Activated T-cell treated with anti-CD3 and anti-CD28 coated beads for 1 hour (primary cell): ENCODE measurements around the gene PDE7B.

Source experiments
- DNase-seq: peaks from one replicate; pipeline ENCODE4 v3.0.0-alpha.2; 2020; ENCODE audit warnings: low read depth

PDE7B gene

GRCh38 chr6:136031982-136032381 lies 180.5 kb downstream of the PDE7B start:
- DNase-seq, result no peak

GRCh38 chr6:136033416-136033815 lies 181.9 kb downstream of the PDE7B start:
- DNase-seq, result no peak

- DNase-seq, result no peak
Observed at GRCh38 chr6:136034422-136034821, 182.9 kb downstream of the PDE7B start.

- no peak for DNase-seq
Observed at GRCh38 chr6:136035378-136036070, 184.0 kb downstream of the PDE7B start.

- no peak for DNase-seq
Observed at GRCh38 chr6:136036071-136036380, 184.5 kb downstream of the PDE7B start.

GRCh38 chr6:136036601-136037000 lies 185.1 kb downstream of the PDE7B start:
- DNase-seq, result no peak

GRCh38 chr6:136037242-136037875 lies 185.9 kb downstream of the PDE7B start:
- no peak for DNase-seq

GRCh38 chr6:136037876-136038460 lies 186.5 kb downstream of the PDE7B start:
- DNase-seq, result no peak

GRCh38 chr6:136038531-136038930 lies 187.0 kb downstream of the PDE7B start:
- DNase-seq, result no peak

GRCh38 chr6:136039185-136039584 lies 187.7 kb downstream of the PDE7B start:
- no peak for DNase-seq

- DNase-seq, result no peak
Observed at GRCh38 chr6:136050475-136050874, 199.0 kb downstream of the PDE7B start.

GRCh38 chr6:136051140-136051775 lies 199.8 kb downstream of the PDE7B start:
- no peak for DNase-seq

- DNase-seq, result no peak
Observed at GRCh38 chr6:136052031-136052430, 200.5 kb downstream of the PDE7B start.

- no peak for DNase-seq
Observed at GRCh38 chr6:136058852-136059251, 207.4 kb downstream of the PDE7B start.

- DNase-seq, result no peak
Observed at GRCh38 chr6:136059308-136059707, 207.8 kb downstream of the PDE7B start.

- no peak for DNase-seq
Observed at GRCh38 chr6:136060052-136060451, 208.6 kb downstream of the PDE7B start.

GRCh38 chr6:136060759-136061158 lies 209.3 kb downstream of the PDE7B start:
- no peak for DNase-seq

GRCh38 chr6:136061701-136062100 lies 210.2 kb downstream of the PDE7B start:
- DNase-seq, result no peak

- DNase-seq, result no peak
Observed at GRCh38 chr6:136063096-136063495, 211.6 kb downstream of the PDE7B start.

GRCh38 chr6:136066005-136066404 lies 214.5 kb downstream of the PDE7B start:
- no peak for DNase-seq

GRCh38 chr6:136067731-136068341 lies 216.3 kb downstream of the PDE7B start:
- DNase-seq, result no peak

GRCh38 chr6:136069119-136069518 lies 217.6 kb downstream of the PDE7B start:
- DNase-seq, result no peak

- DNase-seq, result no peak
Observed at GRCh38 chr6:136070815-136071214, 219.3 kb downstream of the PDE7B start.
